ENCODE data around the gene KRTAP19-4.

DNA sequence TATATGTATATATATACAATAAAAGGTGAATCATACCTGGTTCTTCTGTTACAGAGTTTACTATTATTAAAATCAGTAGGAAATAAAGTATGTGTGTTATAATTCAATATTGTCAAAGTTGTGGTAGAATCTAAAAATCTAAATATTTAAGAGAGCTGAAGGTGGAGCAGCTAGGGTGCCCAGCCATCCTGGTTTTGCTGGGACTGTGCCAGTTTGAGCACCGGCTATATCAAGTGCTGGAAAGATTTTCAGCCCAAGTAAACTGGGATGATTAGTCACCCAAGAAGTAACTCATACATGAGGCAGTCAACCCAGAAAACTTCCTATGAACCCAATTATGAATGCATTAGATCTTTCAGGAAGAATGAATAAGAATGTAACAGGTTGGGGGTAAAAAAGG lies 21.9 kb upstream of the KRTAP19-4 start:
- TF ChIP-seq SIN3A (IDR thresholded peaks at IDR 0.05; ENCODE audit: borderline replicate concordance, insufficient read depth, low read length) (no peak), POLR2AphosphoS5 (IDR thresholded peaks at IDR 0.05; ENCODE audit: low read depth, low read length) (no peak), TAF1 (IDR thresholded peaks at IDR 0.05; ENCODE audit: borderline replicate concordance, insufficient read depth, low read length) (no peak), FOXP2 (optimal IDR thresholded peaks at IDR 0.05; ENCODE audit: borderline replicate concordance, extremely low read depth, extremely low read length, insufficient read depth) (no peak)
- TF ChIP-seq, protein P1, sequence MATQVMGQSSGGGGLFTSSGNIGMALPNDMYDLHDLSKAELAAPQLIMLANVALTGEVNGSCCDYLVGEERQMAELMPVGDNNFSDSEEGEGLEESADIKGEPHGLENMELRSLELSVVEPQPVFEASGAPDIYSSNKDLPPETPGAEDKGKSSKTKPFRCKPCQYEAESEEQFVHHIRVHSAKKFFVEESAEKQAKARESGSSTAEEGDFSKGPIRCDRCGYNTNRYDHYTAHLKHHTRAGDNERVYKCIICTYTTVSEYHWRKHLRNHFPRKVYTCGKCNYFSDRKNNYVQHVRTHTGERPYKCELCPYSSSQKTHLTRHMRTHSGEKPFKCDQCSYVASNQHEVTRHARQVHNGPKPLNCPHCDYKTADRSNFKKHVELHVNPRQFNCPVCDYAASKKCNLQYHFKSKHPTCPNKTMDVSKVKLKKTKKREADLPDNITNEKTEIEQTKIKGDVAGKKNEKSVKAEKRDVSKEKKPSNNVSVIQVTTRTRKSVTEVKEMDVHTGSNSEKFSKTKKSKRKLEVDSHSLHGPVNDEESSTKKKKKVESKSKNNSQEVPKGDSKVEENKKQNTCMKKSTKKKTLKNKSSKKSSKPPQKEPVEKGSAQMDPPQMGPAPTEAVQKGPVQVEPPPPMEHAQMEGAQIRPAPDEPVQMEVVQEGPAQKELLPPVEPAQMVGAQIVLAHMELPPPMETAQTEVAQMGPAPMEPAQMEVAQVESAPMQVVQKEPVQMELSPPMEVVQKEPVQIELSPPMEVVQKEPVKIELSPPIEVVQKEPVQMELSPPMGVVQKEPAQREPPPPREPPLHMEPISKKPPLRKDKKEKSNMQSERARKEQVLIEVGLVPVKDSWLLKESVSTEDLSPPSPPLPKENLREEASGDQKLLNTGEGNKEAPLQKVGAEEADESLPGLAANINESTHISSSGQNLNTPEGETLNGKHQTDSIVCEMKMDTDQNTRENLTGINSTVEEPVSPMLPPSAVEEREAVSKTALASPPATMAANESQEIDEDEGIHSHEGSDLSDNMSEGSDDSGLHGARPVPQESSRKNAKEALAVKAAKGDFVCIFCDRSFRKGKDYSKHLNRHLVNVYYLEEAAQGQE (IDR thresholded peaks at IDR 0.05; ENCODE audit: insufficient read depth in 1 of 2, low read depth in 2 of 2, low read length in 2 of 2), result no peak
